ENCODE measurements around the gene RALB.

- TF ChIP-seq, protein P1, sequence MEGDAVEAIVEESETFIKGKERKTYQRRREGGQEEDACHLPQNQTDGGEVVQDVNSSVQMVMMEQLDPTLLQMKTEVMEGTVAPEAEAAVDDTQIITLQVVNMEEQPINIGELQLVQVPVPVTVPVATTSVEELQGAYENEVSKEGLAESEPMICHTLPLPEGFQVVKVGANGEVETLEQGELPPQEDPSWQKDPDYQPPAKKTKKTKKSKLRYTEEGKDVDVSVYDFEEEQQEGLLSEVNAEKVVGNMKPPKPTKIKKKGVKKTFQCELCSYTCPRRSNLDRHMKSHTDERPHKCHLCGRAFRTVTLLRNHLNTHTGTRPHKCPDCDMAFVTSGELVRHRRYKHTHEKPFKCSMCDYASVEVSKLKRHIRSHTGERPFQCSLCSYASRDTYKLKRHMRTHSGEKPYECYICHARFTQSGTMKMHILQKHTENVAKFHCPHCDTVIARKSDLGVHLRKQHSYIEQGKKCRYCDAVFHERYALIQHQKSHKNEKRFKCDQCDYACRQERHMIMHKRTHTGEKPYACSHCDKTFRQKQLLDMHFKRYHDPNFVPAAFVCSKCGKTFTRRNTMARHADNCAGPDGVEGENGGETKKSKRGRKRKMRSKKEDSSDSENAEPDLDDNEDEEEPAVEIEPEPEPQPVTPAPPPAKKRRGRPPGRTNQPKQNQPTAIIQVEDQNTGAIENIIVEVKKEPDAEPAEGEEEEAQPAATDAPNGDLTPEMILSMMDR (optimal IDR thresholded peaks at IDR 0.05 in 1 of 3, IDR thresholded peaks at IDR 0.05 in 1 of 3, conservative IDR thresholded peaks at IDR 0.05 in 1 of 3; ENCODE audit: extremely low read depth in 1 of 3, insufficient read depth in 2 of 3, low read length in 3 of 3), result no peak
- no peak for TF ChIP-seq EZH2 (IDR thresholded peaks at IDR 0.05; ENCODE audit: low read length)
Observed at GRCh38 chr2:120243875-120244553, 8.6 kb upstream of the RALB start.
